K562 (cell line): ENCODE data around the gene ENO2. TPM values are rescaled to one million over a fixed set of nuclear protein-coding genes. Genes with fewer than 3 reads are reported as not detected.

Experiments
- HIVEP1 ChIP-seq: fragments of 250-450 bp; sonication (Bioruptor Pico); IDR thresholded peaks from 2 replicates; pipeline ENCODE4 v1.4.0; 2020; ENCODE audit warnings: mild to moderate bottlenecking
- HNRNPH1 ChIP-seq: fragments of 200-400 bp; formaldehyde crosslinking; optimal IDR thresholded peaks from 2 replicates; pipeline ENCODE3; 2017; ENCODE audit warnings: low read depth, mild to moderate bottlenecking, low read length, moderate library complexity
- NR2C1 ChIP-seq, 2 experiments: fragments of 450-650 bp; IDR thresholded peaks; 2 replicates each; pipeline ENCODE4 v1.6.1; 2017; ENCODE audit warnings: mild to moderate bottlenecking in 2 of 2, antibody characterized with exemption in 1 of 2, inconsistent platforms in 1 of 2, missing compliant biosample characterization in 1 of 2, missing genetic modification characterization in 1 of 2
- POLR2B ChIP-seq: fragments of 450-650 bp; IDR thresholded peaks from 2 replicates; pipeline ENCODE4 v1.6.1; 2018; ENCODE audit warnings: low read depth; ENCODE audit not compliant: partially characterized antibody
- RBM15 ChIP-seq: fragments of 200-400 bp; formaldehyde crosslinking; IDR thresholded peaks from 2 replicates; pipeline ENCODE4 v1.6.1; 2018; ENCODE audit warnings: mild to moderate bottlenecking, low read length, moderate library complexity; ENCODE audit not compliant: insufficient read depth
- RBM25 ChIP-seq: fragments of 200-400 bp; formaldehyde crosslinking; IDR thresholded peaks from 2 replicates; pipeline ENCODE4 v1.6.1; 2018; ENCODE audit warnings: low read length, low read depth, moderate library complexity; ENCODE audit not compliant: severe bottlenecking
- SIN3A ChIP-seq, 2 experiments: fragments of 150-350 bp in 1 of 2; IDR thresholded peaks; 2 replicates each; pipeline ENCODE4 v1.6.1; 2011 to 2016; ENCODE audit warnings: borderline replicate concordance in 2 of 2, low read depth in 2 of 2, low read length in 2 of 2, mild to moderate bottlenecking in 2 of 2, moderate library complexity in 2 of 2; ENCODE audit not compliant: control insufficient read depth in 1 of 2
- U2AF1 ChIP-seq: fragments of 200-400 bp; formaldehyde crosslinking; optimal IDR thresholded peaks from 2 replicates; pipeline ENCODE3; 2017; ENCODE audit warnings: mild to moderate bottlenecking, low read depth, low read length, moderate library complexity
- ZFPM2 ChIP-seq: fragments of 250-450 bp; sonication (Bioruptor Pico); IDR thresholded peaks from 2 replicates; pipeline ENCODE4 v1.5.1; 2022; ENCODE audit warnings: mild to moderate bottlenecking
- ZNF143 ChIP-seq: sonication (generic); formaldehyde crosslinking; IDR thresholded peaks from 2 replicates; pipeline ENCODE4 v1.9.0; 2022; ENCODE audit warnings: mild to moderate bottlenecking, missing genetic modification reagents
- ZSCAN32 ChIP-seq: fragments of 450-650 bp; formaldehyde crosslinking; IDR thresholded peaks from 2 replicates; pipeline ENCODE4 v1.4.0; 2020; ENCODE audit warnings: mild to moderate bottlenecking, moderate library complexity
- polyA plus RNA-seq, 8 experiments: library from polyadenylated mRNA; depleted of rRNA in 4 of 8; stranded (reverse) in 5 of 8; unstranded in 3 of 8; fragments of >200 nt; fragmentation: Nextera tagmentation in 2 of 8; fragmentation: Illumina TruSeq in 1 of 8; extraction: Ambion mirVana in 2 of 8; extraction: Trizol in 1 of 8; gene quantifications; 2 replicates each; pipeline versions ENCODE4 v1.2.1 to v1.2.3, GENCODE V29; 2011 to 2014; ENCODE audit warnings: inconsistent platforms in 1 of 8, missing spikeins in 1 of 8
- total RNA-seq, 7 experiments: library from RNA; depleted of rRNA in 6 of 7; stranded (reverse); fragments of >200 nt in 6 of 7; fragmentation: Illumina TruSeq in 2 of 7; extraction: Trizol in 2 of 7; gene quantifications; 2 replicates each; pipeline versions ENCODE4 v1.2.1 to v1.2.3, GENCODE V29; 2011 to 2021; ENCODE audit warnings: low replicate concordance in 1 of 7
- TF ChIP-seq, protein P1 (sequence below): fragments of 200-800 bp; sonication (Bioruptor generic); IDR thresholded peaks from 2 replicates; pipeline ENCODE4 v1.6.1; 2017; ENCODE audit warnings: missing genetic modification characterization, missing compliant biosample characterization
- TF ChIP-seq, protein P2 (sequence below): fragments of 450-650 bp; IDR thresholded peaks from 2 replicates; pipeline ENCODE4 v1.6.1; 2018; ENCODE audit warnings: mild to moderate bottlenecking, low read depth; ENCODE audit not compliant: partially characterized antibody
- TF ChIP-seq, protein P3 (sequence below): sonication (generic); formaldehyde crosslinking; IDR thresholded peaks from 2 replicates; pipeline ENCODE4 v1.8.0; 2022; ENCODE audit warnings: mild to moderate bottlenecking, missing genetic modification reagents
- TF ChIP-seq, protein P4 (sequence below), 3 experiments: fragments of 200-800 bp in 1 of 3; fragments of 250-450 bp in 1 of 3; fragments of 450-650 bp in 1 of 3; sonication (Bioruptor Pico) in 1 of 3; sonication (Bioruptor generic) in 1 of 3; formaldehyde crosslinking in 1 of 3; IDR thresholded peaks; 2 replicates each; pipeline versions ENCODE4 v1.6.1 to v1.8.0; 2016 to 2022; ENCODE audit warnings: mild to moderate bottlenecking in 2 of 3, missing genetic modification characterization in 2 of 3, missing compliant biosample characterization in 1 of 3, moderate library complexity in 1 of 3
- TF ChIP-seq, protein P5 (sequence below): fragments of 450-650 bp; IDR thresholded peaks from 2 replicates; pipeline ENCODE4 v1.6.1; 2016; ENCODE audit warnings: antibody characterized with exemption

Gene ENO2
- total and polyA plus RNA-seq, 9 of the 15 experiments (the other 6 are each of a cell fraction or from before 2014, with no cell fraction given) = 10.9 to 43.3 (median 21.0) TPM

DNA sequence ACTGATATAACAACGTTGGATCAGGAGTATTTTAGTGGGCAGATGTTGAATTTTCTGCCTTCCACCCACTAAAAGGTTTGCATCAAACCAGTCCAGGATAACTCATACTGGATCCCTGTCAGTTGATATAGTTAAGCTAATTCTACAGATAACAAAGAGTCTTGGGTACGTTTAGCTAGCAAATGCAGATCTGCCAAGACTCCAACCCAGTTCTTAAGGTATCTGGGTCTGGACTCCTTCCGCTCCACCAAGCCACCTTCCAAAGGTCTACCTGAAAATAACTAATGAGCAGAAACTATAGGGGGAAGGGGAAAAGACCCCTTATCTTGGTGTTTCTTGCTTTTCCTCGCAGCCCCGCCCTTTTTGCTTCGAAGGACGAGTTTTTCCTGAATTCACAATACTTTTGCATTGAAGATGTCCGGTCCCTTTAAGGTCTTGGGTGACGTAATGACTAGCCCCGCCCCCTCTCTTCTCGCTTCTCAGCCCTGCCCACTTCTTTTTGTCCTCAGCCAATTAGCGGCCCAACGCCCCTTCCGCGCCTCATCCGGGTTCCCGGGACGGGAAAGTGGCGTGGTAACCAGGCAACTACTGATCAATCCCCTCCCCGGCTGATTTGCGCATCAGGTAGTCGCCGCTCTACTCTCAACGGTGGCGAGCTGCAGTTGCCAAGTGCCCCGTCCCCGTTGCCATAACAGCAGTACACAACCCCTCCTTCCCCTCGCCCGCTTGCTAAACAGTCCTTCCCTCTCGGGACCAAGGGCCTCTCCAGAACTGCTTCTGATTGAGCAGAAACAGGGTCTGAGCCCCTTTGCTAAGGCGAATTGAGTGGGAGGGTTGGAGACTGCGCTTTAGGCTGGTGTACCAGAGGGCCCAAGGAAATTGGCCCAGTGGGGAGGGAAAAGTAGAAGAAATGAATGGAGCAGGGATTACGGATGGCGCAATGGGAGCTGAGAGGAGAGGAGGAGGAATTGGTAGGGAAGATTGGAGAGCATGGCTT is 9.8 kb upstream of the ENO2 start, which contains the start of gene LRRC23 (continued):
- TF ChIP-seq NR2C1 (IDR thresholded peaks at IDR 0.05) (no peak), NR2C1 (tag; IDR thresholded peaks at IDR 0.05) (no peak), HNRNPH1 (no peak), HIVEP1 (no peak), ZNF143 (no peak), SIN3A (IDR thresholded peaks at IDR 0.05; ENCODE audit: borderline replicate concordance in 2 of 2, control insufficient read depth in 1 of 2, low read depth in 2 of 2, low read length in 2 of 2) (peak; percentile 21 to 31; a peak in 1 of 4 replicates), RBM15 (no peak), RBM25 (no peak), ZFPM2 (CRISPR knock-in tag) (no peak), POLR2B (no peak), U2AF1 (no peak), ZSCAN32 (CRISPR knock-in tag) (no peak)
- TF ChIP-seq, protein P1, sequence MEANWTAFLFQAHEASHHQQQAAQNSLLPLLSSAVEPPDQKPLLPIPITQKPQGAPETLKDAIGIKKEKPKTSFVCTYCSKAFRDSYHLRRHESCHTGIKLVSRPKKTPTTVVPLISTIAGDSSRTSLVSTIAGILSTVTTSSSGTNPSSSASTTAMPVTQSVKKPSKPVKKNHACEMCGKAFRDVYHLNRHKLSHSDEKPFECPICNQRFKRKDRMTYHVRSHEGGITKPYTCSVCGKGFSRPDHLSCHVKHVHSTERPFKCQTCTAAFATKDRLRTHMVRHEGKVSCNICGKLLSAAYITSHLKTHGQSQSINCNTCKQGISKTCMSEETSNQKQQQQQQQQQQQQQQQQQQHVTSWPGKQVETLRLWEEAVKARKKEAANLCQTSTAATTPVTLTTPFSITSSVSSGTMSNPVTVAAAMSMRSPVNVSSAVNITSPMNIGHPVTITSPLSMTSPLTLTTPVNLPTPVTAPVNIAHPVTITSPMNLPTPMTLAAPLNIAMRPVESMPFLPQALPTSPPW = peak; percentile 71
- TF ChIP-seq, protein P2, sequence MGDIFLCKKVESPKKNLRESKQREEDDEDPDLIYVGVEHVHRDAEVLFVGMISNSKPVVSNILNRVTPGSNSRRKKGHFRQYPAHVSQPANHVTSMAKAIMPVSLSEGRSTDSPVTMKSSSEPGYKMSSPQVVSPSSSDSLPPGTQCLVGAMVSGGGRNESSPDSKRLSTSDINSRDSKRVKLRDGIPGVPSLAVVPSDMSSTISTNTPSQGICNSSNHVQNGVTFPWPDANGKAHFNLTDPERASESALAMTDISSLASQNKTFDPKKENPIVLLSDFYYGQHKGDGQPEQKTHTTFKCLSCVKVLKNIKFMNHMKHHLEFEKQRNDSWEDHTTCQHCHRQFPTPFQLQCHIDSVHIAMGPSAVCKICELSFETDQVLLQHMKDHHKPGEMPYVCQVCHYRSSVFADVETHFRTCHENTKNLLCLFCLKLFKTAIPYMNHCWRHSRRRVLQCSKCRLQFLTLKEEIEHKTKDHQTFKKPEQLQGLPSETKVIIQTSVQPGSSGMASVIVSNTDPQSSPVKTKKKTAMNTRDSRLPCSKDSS = no peak
- TF ChIP-seq, protein P3, sequence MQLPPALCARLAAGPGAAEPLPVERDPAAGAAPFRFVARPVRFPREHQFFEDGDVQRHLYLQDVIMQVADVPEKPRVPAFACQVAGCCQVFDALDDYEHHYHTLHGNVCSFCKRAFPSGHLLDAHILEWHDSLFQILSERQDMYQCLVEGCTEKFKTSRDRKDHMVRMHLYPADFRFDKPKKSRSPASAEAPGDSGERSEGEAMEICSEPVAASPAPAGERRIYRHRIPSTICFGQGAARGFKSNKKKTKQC = no peak
- TF ChIP-seq, protein P4, sequence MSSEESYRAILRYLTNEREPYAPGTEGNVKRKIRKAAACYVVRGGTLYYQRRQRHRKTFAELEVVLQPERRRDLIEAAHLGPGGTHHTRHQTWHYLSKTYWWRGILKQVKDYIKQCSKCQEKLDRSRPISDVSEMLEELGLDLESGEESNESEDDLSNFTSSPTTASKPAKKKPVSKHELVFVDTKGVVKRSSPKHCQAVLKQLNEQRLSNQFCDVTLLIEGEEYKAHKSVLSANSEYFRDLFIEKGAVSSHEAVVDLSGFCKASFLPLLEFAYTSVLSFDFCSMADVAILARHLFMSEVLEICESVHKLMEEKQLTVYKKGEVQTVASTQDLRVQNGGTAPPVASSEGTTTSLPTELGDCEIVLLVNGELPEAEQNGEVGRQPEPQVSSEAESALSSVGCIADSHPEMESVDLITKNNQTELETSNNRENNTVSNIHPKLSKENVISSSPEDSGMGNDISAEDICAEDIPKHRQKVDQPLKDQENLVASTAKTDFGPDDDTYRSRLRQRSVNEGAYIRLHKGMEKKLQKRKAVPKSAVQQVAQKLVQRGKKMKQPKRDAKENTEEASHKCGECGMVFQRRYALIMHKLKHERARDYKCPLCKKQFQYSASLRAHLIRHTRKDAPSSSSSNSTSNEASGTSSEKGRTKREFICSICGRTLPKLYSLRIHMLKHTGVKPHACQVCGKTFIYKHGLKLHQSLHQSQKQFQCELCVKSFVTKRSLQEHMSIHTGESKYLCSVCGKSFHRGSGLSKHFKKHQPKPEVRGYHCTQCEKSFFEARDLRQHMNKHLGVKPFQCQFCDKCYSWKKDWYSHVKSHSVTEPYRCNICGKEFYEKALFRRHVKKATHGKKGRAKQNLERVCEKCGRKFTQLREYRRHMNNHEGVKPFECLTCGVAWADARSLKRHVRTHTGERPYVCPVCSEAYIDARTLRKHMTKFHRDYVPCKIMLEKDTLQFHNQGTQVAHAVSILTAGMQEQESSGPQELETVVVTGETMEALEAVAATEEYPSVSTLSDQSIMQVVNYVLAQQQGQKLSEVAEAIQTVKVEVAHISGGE (CRISPR knock-in tag; IDR thresholded peaks at IDR 0.05) = no peak
- TF ChIP-seq, protein P5, sequence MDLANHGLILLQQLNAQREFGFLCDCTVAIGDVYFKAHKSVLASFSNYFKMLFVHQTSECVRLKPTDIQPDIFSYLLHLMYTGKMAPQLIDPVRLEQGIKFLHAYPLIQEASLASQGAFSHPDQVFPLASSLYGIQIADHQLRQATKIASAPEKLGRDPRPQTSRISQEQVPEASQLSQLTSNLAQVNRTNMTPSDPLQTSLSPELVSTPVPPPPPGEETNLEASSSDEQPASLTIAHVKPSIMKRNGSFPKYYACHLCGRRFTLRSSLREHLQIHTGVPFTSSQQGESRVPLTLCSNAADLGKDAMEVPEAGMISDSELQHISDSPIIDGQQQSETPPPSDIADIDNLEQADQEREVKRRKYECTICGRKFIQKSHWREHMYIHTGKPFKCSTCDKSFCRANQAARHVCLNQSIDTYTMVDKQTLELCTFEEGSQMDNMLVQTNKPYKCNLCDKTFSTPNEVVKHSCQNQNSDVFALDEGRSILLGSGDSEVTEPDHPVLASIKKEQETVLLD = no peak
